Measurements from ENCODE around the gene NTM.

DNA sequence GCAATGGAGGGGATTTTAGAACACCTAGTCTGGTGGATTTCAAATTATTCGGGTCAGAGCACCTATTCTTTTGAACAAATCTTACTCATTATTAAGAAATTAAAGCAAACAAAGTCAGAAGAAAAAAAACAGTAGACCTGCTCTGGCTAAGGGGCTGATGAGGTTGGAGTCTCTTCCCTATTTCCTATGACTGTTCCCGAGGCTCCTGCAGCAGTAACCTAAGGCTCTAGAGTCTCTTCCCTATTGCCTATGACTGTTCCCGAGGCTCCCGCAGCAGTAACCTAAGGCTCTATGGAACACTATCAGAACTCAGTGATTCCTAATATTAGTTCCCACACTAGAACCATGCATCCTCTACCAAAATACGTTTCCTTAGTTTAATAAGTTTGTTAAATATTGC is 607.9 kb downstream of the NTM start:
- TF ChIP-seq, protein P1, sequence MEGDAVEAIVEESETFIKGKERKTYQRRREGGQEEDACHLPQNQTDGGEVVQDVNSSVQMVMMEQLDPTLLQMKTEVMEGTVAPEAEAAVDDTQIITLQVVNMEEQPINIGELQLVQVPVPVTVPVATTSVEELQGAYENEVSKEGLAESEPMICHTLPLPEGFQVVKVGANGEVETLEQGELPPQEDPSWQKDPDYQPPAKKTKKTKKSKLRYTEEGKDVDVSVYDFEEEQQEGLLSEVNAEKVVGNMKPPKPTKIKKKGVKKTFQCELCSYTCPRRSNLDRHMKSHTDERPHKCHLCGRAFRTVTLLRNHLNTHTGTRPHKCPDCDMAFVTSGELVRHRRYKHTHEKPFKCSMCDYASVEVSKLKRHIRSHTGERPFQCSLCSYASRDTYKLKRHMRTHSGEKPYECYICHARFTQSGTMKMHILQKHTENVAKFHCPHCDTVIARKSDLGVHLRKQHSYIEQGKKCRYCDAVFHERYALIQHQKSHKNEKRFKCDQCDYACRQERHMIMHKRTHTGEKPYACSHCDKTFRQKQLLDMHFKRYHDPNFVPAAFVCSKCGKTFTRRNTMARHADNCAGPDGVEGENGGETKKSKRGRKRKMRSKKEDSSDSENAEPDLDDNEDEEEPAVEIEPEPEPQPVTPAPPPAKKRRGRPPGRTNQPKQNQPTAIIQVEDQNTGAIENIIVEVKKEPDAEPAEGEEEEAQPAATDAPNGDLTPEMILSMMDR (conservative IDR thresholded peaks at IDR 0.05; ENCODE audit: low read length), result no peak
- no peak for TF ChIP-seq EZH2phosphoT487 (IDR thresholded peaks at IDR 0.05; ENCODE audit: borderline replicate concordance)

Data from Loucy (cell line).